HG03565 (cell line): ENCODE results near the gene ZNF512B.
"Not testable (repeated sequence)": the region's sequence is repeated elsewhere in the genome, so short reads cannot be mapped to it uniquely, and the experiment has no call there.

Source experiments
- ATAC-seq: cut with Tn5 transposase; IDR thresholded peaks from one replicate; pipeline ENCODE4 v1.9.1; 2021; ENCODE audit warnings: mild to moderate bottlenecking, moderate library complexity; ENCODE audit not compliant: unreplicated experiment

ZNF512B gene

GRCh38 chr20:63963784-63964301 is 5.9 kb downstream of the ZNF512B start:
- no peak for ATAC-seq

DNA sequence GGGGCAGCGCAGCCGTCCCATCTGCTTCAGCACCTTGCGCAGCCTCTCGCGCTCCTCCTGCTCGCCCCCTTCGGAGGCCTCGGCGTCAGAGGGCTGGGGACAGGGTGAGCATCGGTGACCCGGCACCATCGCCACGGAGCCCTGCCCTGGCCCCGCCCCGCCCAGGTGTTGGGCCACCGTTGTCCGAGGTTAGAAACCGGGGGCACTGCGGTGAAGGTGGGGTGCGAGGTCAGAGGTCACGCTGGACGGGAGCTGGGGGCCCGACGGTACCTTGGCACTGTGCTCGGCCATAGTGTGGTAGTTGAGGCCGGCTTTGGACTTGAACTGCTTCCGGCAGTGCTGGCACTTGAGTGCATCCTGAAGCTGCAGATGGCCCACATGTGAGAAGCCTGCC is 6.4 kb downstream of the ZNF512B start:
- no peak for ATAC-seq

DNA sequence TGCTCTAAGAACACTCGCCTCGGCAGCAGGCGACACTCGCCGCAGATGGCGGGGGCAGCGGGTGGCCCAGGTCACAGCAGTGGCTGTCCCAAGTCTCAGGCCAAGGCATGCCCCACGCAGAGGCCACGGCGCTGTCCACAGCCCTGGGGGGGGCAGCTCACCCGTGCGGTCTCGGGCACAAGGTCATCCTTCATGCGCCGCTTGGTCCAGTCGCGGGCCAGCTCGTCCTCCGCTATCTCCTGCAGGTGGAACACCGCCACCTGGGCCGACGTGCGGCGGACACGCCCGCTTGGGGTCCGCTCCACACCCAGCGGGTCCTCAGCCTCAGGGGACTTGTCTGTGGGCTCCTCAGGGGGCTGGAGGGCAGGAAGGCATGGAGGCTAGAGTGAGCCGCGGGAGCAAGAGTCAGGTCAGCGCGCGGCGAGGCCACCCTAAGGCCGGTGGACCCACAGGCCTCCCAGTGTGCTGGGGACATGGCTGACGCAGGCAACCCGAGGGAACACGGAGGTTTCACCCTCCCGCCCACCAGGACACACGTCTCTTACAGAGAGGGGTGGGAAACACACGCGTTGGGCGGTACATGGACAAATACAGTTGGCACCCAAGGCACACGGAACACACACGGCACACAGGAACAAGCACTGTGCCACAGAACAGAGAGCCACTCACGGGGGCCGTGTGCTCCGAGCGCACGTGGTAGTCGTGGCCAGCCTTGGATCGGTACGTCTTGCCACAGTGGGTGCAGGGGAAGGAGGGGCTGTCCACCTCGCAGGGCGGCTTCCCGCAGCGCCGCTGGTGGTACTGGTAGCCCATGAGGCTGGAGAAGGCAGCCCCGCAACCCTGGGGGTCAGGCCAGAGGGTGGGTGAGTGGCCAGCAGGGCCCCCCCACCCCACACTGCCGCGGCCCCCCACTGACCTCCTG is 7.0 kb downstream of the ZNF512B start:
- ATAC-seq: no peak

- no peak for ATAC-seq
These were observed 7.9 kb downstream of the ZNF512B start for GRCh38 chr20:63961664-63962425.

GRCh38 chr20:63960654-63961621 is 8.8 kb downstream of the ZNF512B start:
- ATAC-seq: not testable (repeated sequence)

- ATAC-seq: no peak
These were observed 10.0 kb downstream of the ZNF512B start for GRCh38 chr20:63959699-63960075.

DNA sequence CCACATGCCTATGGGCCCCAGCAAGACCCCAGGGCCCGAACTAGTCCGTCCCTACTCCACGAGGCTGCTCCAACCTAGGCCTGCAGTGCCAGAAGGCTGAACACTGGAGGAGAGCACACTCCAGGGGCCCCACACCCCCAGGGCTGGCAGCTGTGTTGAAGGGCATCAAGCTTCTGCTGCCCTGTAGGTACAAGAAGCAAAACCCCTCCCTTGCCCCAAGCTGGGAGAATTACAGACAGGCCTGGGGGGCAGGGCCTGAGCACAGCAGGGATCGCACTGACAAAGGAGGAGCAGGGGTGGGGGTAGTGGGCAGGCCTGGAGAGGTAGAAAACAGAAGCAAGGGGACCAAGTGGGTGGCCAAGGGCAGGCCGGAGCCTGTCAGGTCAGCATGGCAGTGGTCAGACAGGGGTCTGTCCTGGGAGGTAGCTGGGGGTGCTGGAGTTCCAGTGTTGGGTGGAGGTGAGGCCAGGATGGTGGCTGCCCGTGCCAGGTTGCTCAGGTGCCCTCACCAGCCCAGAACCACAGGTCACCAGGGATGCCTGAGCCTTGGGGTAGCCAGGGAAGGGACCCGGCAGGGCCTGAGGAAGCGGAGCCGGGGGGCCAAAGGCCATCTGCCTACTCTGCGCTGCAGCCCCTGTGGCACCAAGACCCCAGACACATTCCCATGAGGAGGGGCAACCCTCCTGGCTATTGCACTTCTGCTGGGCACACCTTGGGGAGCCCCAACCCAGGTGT is 10.6 kb downstream of the ZNF512B start:
- no peak for ATAC-seq

DNA sequence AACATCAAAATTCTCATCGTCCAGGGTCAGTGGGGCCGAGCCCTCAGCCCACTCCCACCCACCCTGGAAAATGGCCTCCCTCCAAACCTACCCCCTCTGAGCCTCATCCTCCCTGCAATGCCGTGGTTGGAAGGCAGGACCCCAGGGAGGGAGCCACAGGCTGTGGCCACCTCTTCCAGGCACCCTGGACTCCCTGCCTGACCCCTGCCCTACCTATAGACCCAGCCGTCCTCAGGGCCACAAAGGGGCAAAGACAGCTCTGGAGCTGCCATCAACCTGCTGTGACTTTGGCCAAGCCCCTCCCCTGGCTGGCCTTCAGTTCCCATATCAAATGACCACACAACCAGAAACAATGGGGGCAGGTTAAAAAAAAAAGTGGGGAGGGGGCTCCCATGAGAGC is 11.3 kb downstream of the ZNF512B start:
- ATAC-seq: no peak

- no peak for ATAC-seq
These were observed 11.9 kb downstream of the ZNF512B start for GRCh38 chr20:63957690-63958441.

- no peak for ATAC-seq
These were observed 12.6 kb downstream of the ZNF512B start for GRCh38 chr20:63957004-63957689.

- peak; percentile 11 for ATAC-seq
These were observed 13.1 kb downstream of the ZNF512B start for GRCh38 chr20:63956664-63957003.

DNA sequence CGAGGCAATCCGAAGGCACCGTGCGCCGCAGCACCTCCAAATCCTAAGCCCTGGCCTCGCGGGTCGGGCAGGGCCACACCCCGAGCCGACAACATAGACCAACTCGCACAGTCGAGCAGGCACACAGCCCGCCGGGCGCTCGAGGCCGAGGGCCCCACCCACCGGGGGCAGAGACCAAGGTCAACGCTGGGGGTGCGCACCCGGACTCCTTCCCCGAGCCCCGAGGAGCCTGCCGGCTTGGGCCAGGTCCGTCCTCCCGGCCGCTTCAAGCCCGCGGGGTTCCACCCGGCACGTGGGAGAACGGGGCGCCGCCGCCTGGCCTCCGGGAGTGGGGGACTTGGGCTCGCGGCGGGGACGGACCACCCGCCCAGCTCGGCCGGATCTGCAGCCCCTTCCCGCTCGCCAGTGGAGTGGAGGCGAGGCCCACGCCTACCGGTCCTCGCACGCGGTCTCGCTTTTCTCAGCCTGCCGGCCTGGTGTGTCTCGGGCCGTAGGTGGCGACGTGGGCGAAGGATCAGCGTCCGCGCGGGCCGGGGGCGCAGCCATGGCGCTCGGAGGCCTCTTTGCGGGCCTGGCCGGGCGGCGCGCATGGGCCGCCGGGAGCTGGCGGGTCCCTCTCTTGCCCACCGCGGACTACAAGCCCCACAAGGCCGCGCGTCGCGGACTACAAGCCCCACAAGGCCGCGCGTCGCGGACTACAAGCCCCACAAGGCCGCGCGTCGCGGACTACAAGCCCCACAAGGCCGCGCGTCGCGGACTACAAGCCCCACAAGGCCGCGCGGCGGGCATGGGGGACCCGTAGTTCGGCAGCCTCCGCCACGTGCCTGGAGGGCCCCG is 13.7 kb downstream of the ZNF512B start, which contains the start of gene UCKL1:
TSS of gene UCKL1 (minus strand) at position 590 of the 837 bp plus-strand sequence. CDS start at position 546, 44 bp downstream.
- peak; percentile 55 for ATAC-seq

DNA sequence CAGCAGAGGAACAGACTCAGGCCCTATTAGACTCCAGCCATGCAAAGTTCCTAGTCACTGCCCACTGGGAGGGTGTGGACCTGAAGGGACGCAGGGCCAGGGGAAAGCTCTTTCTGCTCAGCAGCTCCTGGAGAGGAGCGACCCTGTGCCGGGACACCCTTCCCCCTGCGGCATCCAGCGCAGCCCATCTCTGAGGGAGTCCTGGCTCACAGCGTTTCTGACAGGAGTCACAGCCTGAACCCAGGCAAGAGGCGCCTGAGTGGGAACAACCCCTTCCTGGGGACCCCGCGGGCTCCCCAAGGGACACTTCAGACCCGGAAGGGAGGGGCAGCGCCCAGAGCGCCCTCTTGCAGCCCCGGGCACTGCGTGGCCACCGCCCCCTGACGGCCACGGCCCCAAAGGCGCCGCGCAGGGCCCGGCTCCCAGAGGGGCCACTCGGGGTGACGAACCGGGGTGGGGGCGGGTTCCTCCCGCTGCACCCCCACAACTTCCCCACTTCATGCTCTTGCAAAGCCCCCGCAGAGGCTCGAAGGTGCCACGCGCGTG is 14.4 kb downstream of the ZNF512B start:
- peak; percentile 17 for ATAC-seq

DNA sequence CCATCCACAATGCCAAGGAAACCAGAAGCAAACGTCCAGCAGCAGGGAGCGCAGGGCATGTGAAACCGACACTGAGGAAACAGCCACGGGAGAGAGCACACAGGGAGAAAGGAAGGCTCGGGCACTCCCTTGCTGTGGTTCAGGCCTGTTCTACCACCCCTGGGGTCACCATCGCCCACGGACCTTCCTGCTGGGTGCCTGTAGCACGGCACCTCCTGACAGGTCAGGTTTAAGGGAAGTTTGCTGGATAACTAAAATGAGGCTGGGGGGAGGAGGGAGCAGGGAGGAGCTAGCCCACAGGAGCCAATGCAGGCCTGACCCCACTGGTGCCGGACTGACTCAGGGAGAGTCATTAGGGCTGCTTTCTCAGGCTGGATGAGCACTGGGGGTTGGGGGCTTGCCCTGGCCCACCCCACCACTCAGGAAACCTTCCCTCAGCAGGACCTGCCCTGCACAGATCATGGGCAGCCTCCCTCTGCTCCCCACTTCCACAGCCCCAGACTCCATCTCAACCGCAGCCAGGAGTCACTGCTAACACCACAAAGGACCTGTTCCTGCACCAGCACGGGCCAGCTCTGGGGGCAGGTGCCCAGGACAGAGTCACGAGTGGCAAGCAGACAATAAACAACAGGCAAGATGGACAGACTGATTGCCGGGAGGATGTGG is 15.8 kb downstream of the ZNF512B start:
- no peak for ATAC-seq

GRCh38 chr20:63952769-63953168 is 17.0 kb downstream of the ZNF512B start:
- ATAC-seq: no peak

GRCh38 chr20:63952210-63952535 is 17.6 kb downstream of the ZNF512B start:
- no peak for ATAC-seq
